Mesothelial cell of epicardium (in vitro differentiated cells): Measurements from ENCODE around the gene CCDC152. TPM values are rescaled to one million over a fixed set of nuclear protein-coding genes. Genes with fewer than 3 reads are reported as not detected.
A peak's percentile ranks its signal among the peaks of the same experiment; 100 is the strongest.
"Not testable (repeated sequence)": the region's sequence is repeated elsewhere in the genome, so short reads cannot be mapped to it uniquely, and the experiment has no call there.

ENCODE experiments used
- DNase-seq, 2 experiments: peaks; one replicate each; pipeline ENCODE4 v3.0.0; 2021; ENCODE audit warnings: low spot score in 2 of 2; ENCODE audit not compliant: unreplicated experiment in 2 of 2
- H3K27ac Mint-ChIP-seq: 2 replicates; pipeline ENCODE4 v1.8.0; 2021; ENCODE audit warnings: mixed read lengths
- H3K27me3 Mint-ChIP-seq: 2 replicates; pipeline ENCODE4 v1.8.0; 2021; ENCODE audit warnings: low read depth, mixed read lengths
- H3K36me3 Mint-ChIP-seq: 2 replicates; pipeline ENCODE4 v1.8.0; 2021; ENCODE audit warnings: mixed read lengths
- H3K4me1 Mint-ChIP-seq: 2 replicates; pipeline ENCODE4 v1.8.0; 2021; ENCODE audit warnings: mixed read lengths
- H3K4me3 Mint-ChIP-seq: 2 replicates; pipeline ENCODE4 v1.8.0; 2021; ENCODE audit warnings: mild to moderate bottlenecking, moderate library complexity, mixed read lengths
- H3K9me3 Mint-ChIP-seq: 2 replicates; pipeline ENCODE4 v1.8.0; 2021; ENCODE audit warnings: mixed read lengths
- total RNA-seq: library from RNA; stranded (reverse); gene quantifications from 3 replicates; pipeline ENCODE4 v1.2.1, GENCODE V29; 2021
- TF ChIP-seq, protein P1 (sequence below): fragments of 200-600 bp; sonication (generic); IDR thresholded peaks from one replicate; pipeline ENCODE4 v1.5.0; 2021; ENCODE audit warnings: antibody characterized with exemption; ENCODE audit not compliant: unreplicated experiment

The CCDC152 gene
- total RNA-seq, 1 donor from 2014 or later = not detected

DNA sequence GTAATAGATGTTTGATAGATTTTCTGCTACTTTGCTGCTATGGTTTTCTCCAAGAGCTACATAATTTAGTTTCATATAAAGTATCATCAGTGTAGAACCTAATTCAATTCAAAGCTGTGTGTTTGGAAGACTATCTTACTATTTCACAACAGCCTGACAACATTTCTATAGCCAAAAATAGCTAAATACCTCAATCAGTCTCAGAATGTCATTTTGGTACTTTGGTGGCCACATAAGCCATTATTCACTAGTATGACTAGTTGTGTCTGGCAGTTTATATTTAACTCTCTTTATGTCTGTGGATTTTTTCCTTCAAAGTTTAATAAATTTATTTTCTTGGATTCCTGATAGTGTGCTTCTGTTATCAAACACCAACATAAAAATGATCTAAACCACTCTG is 35.1 kb upstream of the CCDC152 start:
- TF ChIP-seq, protein P1, sequence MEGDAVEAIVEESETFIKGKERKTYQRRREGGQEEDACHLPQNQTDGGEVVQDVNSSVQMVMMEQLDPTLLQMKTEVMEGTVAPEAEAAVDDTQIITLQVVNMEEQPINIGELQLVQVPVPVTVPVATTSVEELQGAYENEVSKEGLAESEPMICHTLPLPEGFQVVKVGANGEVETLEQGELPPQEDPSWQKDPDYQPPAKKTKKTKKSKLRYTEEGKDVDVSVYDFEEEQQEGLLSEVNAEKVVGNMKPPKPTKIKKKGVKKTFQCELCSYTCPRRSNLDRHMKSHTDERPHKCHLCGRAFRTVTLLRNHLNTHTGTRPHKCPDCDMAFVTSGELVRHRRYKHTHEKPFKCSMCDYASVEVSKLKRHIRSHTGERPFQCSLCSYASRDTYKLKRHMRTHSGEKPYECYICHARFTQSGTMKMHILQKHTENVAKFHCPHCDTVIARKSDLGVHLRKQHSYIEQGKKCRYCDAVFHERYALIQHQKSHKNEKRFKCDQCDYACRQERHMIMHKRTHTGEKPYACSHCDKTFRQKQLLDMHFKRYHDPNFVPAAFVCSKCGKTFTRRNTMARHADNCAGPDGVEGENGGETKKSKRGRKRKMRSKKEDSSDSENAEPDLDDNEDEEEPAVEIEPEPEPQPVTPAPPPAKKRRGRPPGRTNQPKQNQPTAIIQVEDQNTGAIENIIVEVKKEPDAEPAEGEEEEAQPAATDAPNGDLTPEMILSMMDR = no peak

DNA sequence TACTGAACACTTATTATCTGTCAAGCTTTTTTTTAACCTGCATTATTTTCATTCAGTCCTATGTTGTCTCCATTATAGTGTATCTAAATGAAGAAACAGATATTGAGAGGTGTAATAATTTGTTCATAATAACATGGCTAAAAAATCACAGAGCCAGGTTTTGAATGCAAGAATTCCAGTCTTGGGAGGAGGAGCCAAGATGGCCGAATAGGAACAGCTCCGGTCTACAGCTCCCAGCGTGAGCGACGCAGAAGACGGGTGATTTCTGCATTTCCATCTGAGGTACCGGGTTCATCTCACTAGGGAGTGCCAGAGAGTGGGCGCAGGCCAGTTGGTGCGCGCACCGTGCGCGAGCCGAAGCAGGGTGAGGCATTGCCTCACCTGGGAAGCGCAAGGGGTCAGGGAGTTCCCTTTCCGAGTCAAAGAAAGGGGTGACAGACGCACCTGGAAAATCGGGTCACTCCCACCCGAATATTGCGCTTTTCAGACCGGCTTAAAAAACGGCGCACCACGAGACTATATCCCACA is 22.0 kb upstream of the CCDC152 start:
- H3K27ac Mint-ChIP-seq, H3K4me1 Mint-ChIP-seq, H3K36me3 Mint-ChIP-seq, DNase-seq, H3K9me3 Mint-ChIP-seq, H3K4me3 Mint-ChIP-seq, H3K27me3 Mint-ChIP-seq: not testable (repeated sequence)

More for the DNA sequence above, 35.1 kb upstream of the CCDC152 start:
- no peak for DNase-seq
- Mint-ChIP-seq H3K27ac (no peak overlapping the region), H3K9me3 (no peaks in the 10 kb centered on the region), H3K4me3 (no peak overlapping the region), H3K27me3 (no peaks in the 10 kb centered on the region), H3K36me3 (no peaks in the 10 kb centered on the region), H3K4me1 (no peaks in the 10 kb centered on the region)

DNA sequence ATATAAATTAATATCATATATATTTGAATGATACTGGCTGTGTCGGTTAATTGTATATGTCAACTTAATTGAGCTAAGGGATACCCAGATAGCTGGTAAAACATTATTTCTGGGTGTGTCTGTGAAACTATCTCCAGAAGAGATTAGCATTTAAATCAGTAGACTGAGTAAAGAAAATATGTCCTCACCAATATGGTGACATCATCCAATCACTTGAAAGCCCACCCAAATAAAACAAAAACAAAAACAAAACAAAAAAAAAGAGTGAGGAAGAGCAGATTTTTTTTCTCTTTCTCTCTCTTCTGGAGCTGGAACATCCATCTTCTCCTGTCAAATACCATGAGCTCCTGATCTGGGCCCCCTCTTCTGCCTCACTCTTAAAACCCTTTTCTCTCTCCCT is 15.7 kb upstream of the CCDC152 start:
- H3K27ac Mint-ChIP-seq = no peak overlapping the region
- no peaks in the 10 kb centered on the region for H3K4me1 Mint-ChIP-seq
- H3K9me3 Mint-ChIP-seq = peaks cover 7% of the 10 kb centered on the region
- no peaks in the 10 kb centered on the region for H3K27me3 Mint-ChIP-seq
- DNase-seq = no peak
- TF ChIP-seq, protein P1 = no peak
- H3K4me3 Mint-ChIP-seq = no peak overlapping the region
- no peaks in the 10 kb centered on the region for H3K36me3 Mint-ChIP-seq

DNA sequence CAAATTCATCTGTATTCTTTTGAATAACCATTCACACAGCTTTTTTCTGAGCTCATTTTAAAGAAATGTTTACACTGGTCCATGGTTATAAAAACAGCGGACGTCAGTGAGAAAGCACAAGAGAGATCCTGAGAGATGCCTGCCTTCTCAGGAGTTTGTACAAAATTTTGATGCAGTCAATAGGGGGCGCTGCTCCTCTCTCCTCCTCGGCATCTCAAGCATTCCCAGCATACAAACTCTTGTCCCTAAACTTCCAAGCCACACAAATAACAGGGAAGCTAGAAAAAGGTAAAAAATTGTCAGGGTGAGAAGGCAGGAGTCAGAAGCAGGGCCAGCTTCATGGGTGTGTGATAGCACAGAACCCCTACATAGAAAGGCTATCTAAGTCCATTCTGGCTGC is 11.2 kb upstream of the CCDC152 start:
- DNase-seq = no peak
- TF ChIP-seq, protein P1 = peak; percentile 16
- H3K27ac Mint-ChIP-seq = no peak overlapping the region

GRCh38 chr5:42745856-42746255 is 10.8 kb upstream of the CCDC152 start:
- H3K36me3 Mint-ChIP-seq = no peaks in the 10 kb centered on the region
- H3K27ac Mint-ChIP-seq = no peak overlapping the region
- TF ChIP-seq, protein P1 = no peak
- DNase-seq = no peak
- no peak overlapping the region for H3K4me3 Mint-ChIP-seq
- no peaks in the 10 kb centered on the region for H3K4me1 Mint-ChIP-seq
- no peaks in the 10 kb centered on the region for H3K27me3 Mint-ChIP-seq
- H3K9me3 Mint-ChIP-seq = peaks cover 7% of the 10 kb centered on the region

More for the DNA sequence above, 11.2 kb upstream of the CCDC152 start:
- H3K9me3 Mint-ChIP-seq = peaks cover 7% of the 10 kb centered on the region
- H3K4me3 Mint-ChIP-seq = no peak overlapping the region
- no peaks in the 10 kb centered on the region for H3K27me3 Mint-ChIP-seq
- H3K4me1 Mint-ChIP-seq = no peaks in the 10 kb centered on the region
- no peaks in the 10 kb centered on the region for H3K36me3 Mint-ChIP-seq

DNA sequence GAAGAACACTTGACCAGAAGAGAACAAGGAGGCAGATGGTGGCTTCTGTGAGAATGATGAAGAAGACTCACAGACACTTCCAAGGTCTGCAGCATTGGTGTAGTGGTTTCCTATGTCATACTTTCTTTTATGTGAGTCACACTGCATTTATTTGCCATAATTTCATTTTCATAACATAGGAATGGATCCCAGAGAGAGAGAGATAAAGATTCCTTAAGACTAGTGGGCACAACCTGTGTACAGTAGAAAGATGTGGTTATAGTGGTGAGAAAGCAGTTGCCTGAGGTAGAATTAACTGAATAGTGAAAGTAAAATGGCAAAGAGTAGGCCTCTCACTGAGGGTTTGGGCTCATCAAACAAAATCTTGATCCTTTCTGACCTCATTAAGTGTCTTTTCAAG is 7.6 kb upstream of the CCDC152 start:
- Mint-ChIP-seq H3K27ac (no peak overlapping the region), H3K4me3 (no peak overlapping the region), H3K9me3 (no peaks in the 10 kb centered on the region), H3K27me3 (no peaks in the 10 kb centered on the region), H3K36me3 (no peaks in the 10 kb centered on the region), H3K4me1 (peaks cover 3% of the 10 kb centered on the region)
- TF ChIP-seq, protein P1 = no peak
- no peak for DNase-seq
